Measurements from ENCODE around the gene C6orf58.
A peak's percentile ranks its signal among the peaks of the same experiment; 100 is the strongest.

C6orf58 gene

DNA sequence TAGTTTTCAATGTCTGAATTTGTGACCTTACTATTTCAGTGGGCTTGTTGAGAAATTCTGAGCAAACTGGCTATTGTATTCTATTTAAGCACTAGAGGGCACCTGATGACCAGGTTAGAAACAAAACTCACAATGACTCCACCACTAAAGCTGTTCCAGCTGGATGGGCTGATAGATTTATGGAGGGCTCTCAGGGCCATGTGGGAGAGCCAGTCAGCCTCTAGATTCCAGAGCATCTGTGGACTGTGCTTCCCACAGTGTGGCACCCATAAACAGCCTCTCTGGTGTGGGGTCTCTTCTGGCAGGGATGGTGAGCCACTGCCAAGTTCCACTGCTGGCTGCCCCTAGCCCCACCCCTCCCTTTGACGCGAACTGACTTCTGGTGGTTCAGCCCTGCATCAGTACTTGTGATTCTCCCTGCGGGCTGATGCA lies 29.2 kb downstream of the C6orf58 start:
- DNase-seq (ENCODE audit: low read depth): peak; percentile 57
- TF ChIP-seq, protein P1, sequence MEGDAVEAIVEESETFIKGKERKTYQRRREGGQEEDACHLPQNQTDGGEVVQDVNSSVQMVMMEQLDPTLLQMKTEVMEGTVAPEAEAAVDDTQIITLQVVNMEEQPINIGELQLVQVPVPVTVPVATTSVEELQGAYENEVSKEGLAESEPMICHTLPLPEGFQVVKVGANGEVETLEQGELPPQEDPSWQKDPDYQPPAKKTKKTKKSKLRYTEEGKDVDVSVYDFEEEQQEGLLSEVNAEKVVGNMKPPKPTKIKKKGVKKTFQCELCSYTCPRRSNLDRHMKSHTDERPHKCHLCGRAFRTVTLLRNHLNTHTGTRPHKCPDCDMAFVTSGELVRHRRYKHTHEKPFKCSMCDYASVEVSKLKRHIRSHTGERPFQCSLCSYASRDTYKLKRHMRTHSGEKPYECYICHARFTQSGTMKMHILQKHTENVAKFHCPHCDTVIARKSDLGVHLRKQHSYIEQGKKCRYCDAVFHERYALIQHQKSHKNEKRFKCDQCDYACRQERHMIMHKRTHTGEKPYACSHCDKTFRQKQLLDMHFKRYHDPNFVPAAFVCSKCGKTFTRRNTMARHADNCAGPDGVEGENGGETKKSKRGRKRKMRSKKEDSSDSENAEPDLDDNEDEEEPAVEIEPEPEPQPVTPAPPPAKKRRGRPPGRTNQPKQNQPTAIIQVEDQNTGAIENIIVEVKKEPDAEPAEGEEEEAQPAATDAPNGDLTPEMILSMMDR (conservative IDR thresholded peaks at IDR 0.05; ENCODE audit: control insufficient read depth, insufficient read depth, low read depth, low read length): peak; percentile 21
- H3K4me3 ChIP-seq (ENCODE audit: control insufficient read depth, low read depth, low read length): no peak overlapping the region

- TF ChIP-seq, protein P1 (conservative IDR thresholded peaks at IDR 0.05; ENCODE audit: control insufficient read depth, insufficient read depth, low read depth, low read length): no peak
These were observed 31.7 kb downstream of the C6orf58 start for GRCh38 chr6:127608554-127609270.

DNA sequence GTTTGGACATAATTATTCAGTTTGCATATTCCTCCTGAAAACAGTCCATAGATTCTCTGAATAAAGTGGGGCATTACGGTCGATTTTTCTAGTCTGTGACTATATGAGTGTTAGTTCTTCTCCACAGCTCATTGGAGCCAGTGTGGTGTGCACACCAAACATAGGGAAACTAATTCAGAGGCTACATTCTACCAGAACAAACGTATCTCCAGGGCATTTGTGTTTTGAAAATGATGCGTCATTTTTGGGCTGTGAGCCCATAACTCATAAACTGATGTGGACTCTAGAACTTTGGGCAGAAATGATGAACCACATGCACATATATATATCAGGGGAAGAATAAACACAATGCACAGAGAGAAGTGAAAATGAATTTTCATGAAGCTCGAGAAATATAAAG lies 41.8 kb downstream of the C6orf58 start:
- H3K4me3 ChIP-seq (ENCODE audit: control insufficient read depth, low read depth, low read length): no peak overlapping the region
- DNase-seq (ENCODE audit: low read depth): peak; percentile 35
- TF ChIP-seq, protein P1 (conservative IDR thresholded peaks at IDR 0.05; ENCODE audit: control insufficient read depth, insufficient read depth, low read depth, low read length): no peak

More at GRCh38 chr6:127608554-127609270, 31.7 kb downstream of the C6orf58 start:
- no peak overlapping the region for H3K4me3 ChIP-seq (ENCODE audit: control insufficient read depth, low read depth, low read length)
- DNase-seq (ENCODE audit: low read depth): no peak

- no peak overlapping the region for H3K4me3 ChIP-seq (ENCODE audit: control insufficient read depth, low read depth, low read length)
- DNase-seq (ENCODE audit: low read depth): peak; percentile 17
- TF ChIP-seq, protein P1 (conservative IDR thresholded peaks at IDR 0.05; ENCODE audit: control insufficient read depth, insufficient read depth, low read depth, low read length): no peak
These were observed 53.8 kb downstream of the C6orf58 start for GRCh38 chr6:127630800-127631199.

DNA sequence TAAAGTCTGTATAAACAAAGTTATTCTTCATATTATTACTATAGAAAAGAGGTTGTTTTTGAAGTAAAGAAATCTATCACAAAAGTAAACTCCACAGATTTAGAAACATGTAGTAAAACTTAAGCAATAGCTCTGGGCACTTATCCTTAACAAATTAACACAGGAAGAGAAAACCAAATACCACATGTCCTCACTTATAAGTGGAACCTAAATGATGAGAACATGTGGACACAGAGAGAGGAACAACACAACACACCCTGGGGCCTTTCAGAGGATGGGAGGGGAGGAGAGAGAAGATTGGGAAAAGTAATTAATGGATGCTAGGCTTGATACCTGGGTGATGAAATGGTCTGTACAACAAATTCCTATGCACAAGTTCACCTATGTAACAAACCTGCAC lies 57.2 kb downstream of the C6orf58 start:
- TF ChIP-seq, protein P1 (conservative IDR thresholded peaks at IDR 0.05; ENCODE audit: control insufficient read depth, insufficient read depth, low read depth, low read length): no peak
- no peak overlapping the region for H3K4me3 ChIP-seq (ENCODE audit: control insufficient read depth, low read depth, low read length)
- no peak for DNase-seq (ENCODE audit: low read depth)

- no peak for DNase-seq (ENCODE audit: low read depth)
- TF ChIP-seq, protein P1 (conservative IDR thresholded peaks at IDR 0.05; ENCODE audit: control insufficient read depth, insufficient read depth, low read depth, low read length): no peak
- no peak overlapping the region for H3K4me3 ChIP-seq (ENCODE audit: control insufficient read depth, low read depth, low read length)
These were observed 58.1 kb downstream of the C6orf58 start for GRCh38 chr6:127635091-127635490.

All from fibroblast of mammary gland (primary cell).